CD4-positive, alpha-beta T cell (primary cell): ENCODE measurements around the gene INO80. TPM values are rescaled to one million over a fixed set of nuclear protein-coding genes. Genes with fewer than 3 reads are reported as not detected.

ENCODE experiments used
- ATAC-seq: fragments of 200-7000 bp; cut with Tn5 transposase; one replicate; pipeline ENCODE4 v1.10.0; 2022; ENCODE audit warnings: mild to moderate bottlenecking; ENCODE audit not compliant: poor library complexity
- CTCF ChIA-PET: fragments of 350-600 bp; sonication (Branson Sonifier 250); formaldehyde crosslinking; loops from one replicate; lab custom pipeline; 2021; ENCODE audit warnings: antibody characterized with exemption, inconsistent platforms; lab: Charles Lee
- POLR2A ChIA-PET: fragments of 350-600 bp; sonication (Branson Sonifier 250); formaldehyde crosslinking; loops from one replicate; lab custom pipeline; 2021; ENCODE audit warnings: antibody characterized with exemption, inconsistent platforms; lab: Charles Lee
- DNase-seq, 14 experiments: peaks; one replicate each; pipeline ENCODE4 v3.0.0-alpha.2; 2013 to 2020; ENCODE audit warnings: mixed read lengths in 2 of 14
- H3K27ac ChIP-seq, 2 donors: one replicate each; pipeline versions ENCODE4 v1.5.1 to v1.7.0; 2013; ENCODE audit warnings: low read length in 2 of 2, low read depth in 1 of 2, mild to moderate bottlenecking in 1 of 2
- H3K27me3 ChIP-seq, 2 experiments: 1 replicate in 1 of 2; 2 replicates in 1 of 2; pipeline versions ENCODE4 v1.6.1 to v1.7.0; 2013; ENCODE audit warnings: low read length in 2 of 2, control low read depth in 1 of 2, mild to moderate bottlenecking in 1 of 2, moderate library complexity in 1 of 2; ENCODE audit not compliant: insufficient read depth in 2 of 2, control insufficient read depth in 1 of 2
- H3K36me3 ChIP-seq: one replicate; pipeline ENCODE4 v1.6.1; 2013; ENCODE audit warnings: low read length, control low read depth; ENCODE audit not compliant: insufficient read depth
- H3K4me1 ChIP-seq: one replicate; pipeline ENCODE4 v1.6.1; 2013; ENCODE audit warnings: low read length, control low read depth; ENCODE audit not compliant: insufficient read depth
- H3K4me3 ChIP-seq: one replicate; pipeline ENCODE4 v1.5.1; 2013; ENCODE audit warnings: mild to moderate bottlenecking, low read length, moderate library complexity
- H3K9me3 ChIP-seq, 2 experiments: 1 replicate in 1 of 2; 2 replicates in 1 of 2; pipeline versions ENCODE4 v1.6.1 to v1.7.0; 2013; ENCODE audit warnings: low read length in 2 of 2, mild to moderate bottlenecking in 2 of 2, control low read depth in 1 of 2, moderate library complexity in 1 of 2; ENCODE audit not compliant: control insufficient read depth in 1 of 2, insufficient read depth in 1 of 2
- H3K27ac Mint-ChIP-seq: one replicate; pipeline ENCODE4 v1.8.0; 2020; ENCODE audit warnings: mixed read lengths
- H3K27me3 Mint-ChIP-seq: one replicate; pipeline ENCODE4 v1.8.0; 2021; ENCODE audit warnings: mixed read lengths
- H3K36me3 Mint-ChIP-seq: one replicate; pipeline ENCODE4 v1.8.0; 2021; ENCODE audit warnings: low read depth, mixed read lengths
- H3K4me1 Mint-ChIP-seq: one replicate; pipeline ENCODE4 v1.8.0; 2021; ENCODE audit warnings: low read depth, mixed read lengths
- H3K4me3 Mint-ChIP-seq: one replicate; pipeline ENCODE4 v1.8.0; 2020; ENCODE audit warnings: mild to moderate bottlenecking, mixed read lengths
- H3K9me3 Mint-ChIP-seq: one replicate; pipeline ENCODE4 v1.8.0; 2020; ENCODE audit warnings: mixed read lengths
- CTCF ChIP-seq: fragments of 200-600 bp; IDR thresholded peaks from one replicate; pipeline ENCODE4 v1.8.0; 2022; ENCODE audit warnings: antibody characterized with exemption, mild to moderate bottlenecking
- intact Hi-C, 2 experiments: fragments of 100-400 bp; cut with DNase I in 1 of 2; cut with micrococcal nuclease in 1 of 2; formaldehyde crosslinking; loops; one replicate each; pipeline versions ENCODE4 v1.15.1 to v1.9.0; 2023 to 2025; cut with DNase I, micrococcal nuclease
- total RNA-seq, 174 experiments: library from RNA in 2 of 174; stranded (reverse) in 2 of 174; gene quantifications; one replicate each; pipeline ENCODE4 v1.2.3 and lab custom pipeline; 2021 to 2026

INO80 gene
- total RNA-seq, 2 experiments from 2014 or later = 20.3 to 22.9 TPM

- Mint-ChIP-seq H3K4me3 (no peak overlapping the region), H3K4me1 (peaks cover 9% of the 10 kb centered on the region), H3K27ac (no peak overlapping the region), H3K27me3 (no peaks in the 10 kb centered on the region), H3K9me3 (no peaks in the 10 kb centered on the region), H3K36me3 (peaks cover 54% of the 10 kb centered on the region)
- no peaks in the 10 kb centered on the region for H3K9me3 ChIP-seq
- H3K4me3 ChIP-seq = no peak overlapping the region
- no peaks in the 10 kb centered on the region for H3K4me1 ChIP-seq
- no peak for ATAC-seq
- peaks cover 33% of the 10 kb centered on the region for H3K36me3 ChIP-seq
- intact Hi-C loops = loop anchor here in 1 of 2 experiments (10.0 kb wide), 1 partner anchor 156 kb away; no protein-coding TSS in a partner anchor
- no peak for DNase-seq
- TF ChIP-seq CTCF = no peak
- CTCF ChIA-PET = interaction anchor here (1.0 to 1.4 kb wide), 2 partner anchors 125 to 135 kb away, joined by 3 read pairs; no protein-coding TSS in a partner anchor
- no peak overlapping the region for H3K27ac ChIP-seq
- H3K27me3 ChIP-seq = no peaks in the 10 kb centered on the region
- POLR2A ChIA-PET = no interaction called here
These were observed 87.2 kb downstream of the INO80 start for GRCh38 chr15:41028853-41029252.

- H3K36me3 ChIP-seq = peaks cover 51% of the 10 kb centered on the region
- Mint-ChIP-seq H3K9me3 (no peaks in the 10 kb centered on the region), H3K36me3 (peaks cover 60% of the 10 kb centered on the region), H3K27ac (no peak overlapping the region), H3K27me3 (no peaks in the 10 kb centered on the region), H3K4me1 (no peaks in the 10 kb centered on the region), H3K4me3 (no peak overlapping the region)
- no peaks in the 10 kb centered on the region for H3K9me3 ChIP-seq
- H3K27me3 ChIP-seq = no peaks in the 10 kb centered on the region
- ChIA-PET CTCF (interaction anchor here (5.2 kb wide), 1 partner anchor 121 kb away, joined by 29 read pairs; no protein-coding TSS in a partner anchor), POLR2A (no interaction called here)
- intact Hi-C loops = loop anchor here in 1 of 2 experiments (10.0 kb wide), 1 partner anchor 159 kb away; no protein-coding TSS in a partner anchor
- H3K4me1 ChIP-seq = no peaks in the 10 kb centered on the region
- ATAC-seq (no peak), DNase-seq (no peak)
- TF ChIP-seq CTCF = no peak
- no peak overlapping the region for H3K4me3 ChIP-seq
- no peak overlapping the region for H3K27ac ChIP-seq
These were observed 90.7 kb downstream of the INO80 start for GRCh38 chr15:41025393-41025792.

- no peak overlapping the region for H3K27ac Mint-ChIP-seq
These were observed 91.2 kb downstream of the INO80 start for GRCh38 chr15:41024885-41025284.

More at GRCh38 chr15:41024885-41025284, 91.2 kb downstream of the INO80 start:
- Histone ChIP-seq H3K4me1 (no peaks in the 10 kb centered on the region), H3K27ac (no peak overlapping the region), H3K9me3 (no peaks in the 10 kb centered on the region), H3K4me3 (no peak overlapping the region), H3K36me3 (peaks cover 55% of the 10 kb centered on the region), H3K27me3 (no peaks in the 10 kb centered on the region)
- Mint-ChIP-seq H3K9me3 (no peaks in the 10 kb centered on the region), H3K4me3 (no peak overlapping the region), H3K4me1 (no peaks in the 10 kb centered on the region), H3K36me3 (peaks cover 64% of the 10 kb centered on the region), H3K27me3 (no peaks in the 10 kb centered on the region)
- ChIA-PET CTCF (interaction anchor here (5.2 kb wide), 1 partner anchor 121 kb away, joined by 29 read pairs; no protein-coding TSS in a partner anchor), POLR2A (no interaction called here)
- ATAC-seq = no peak
- no peak for TF ChIP-seq CTCF
- DNase-seq = no peak
- intact Hi-C loops = loop anchor here in 1 of 2 experiments (10.0 kb wide), 1 partner anchor 160 kb away; no protein-coding TSS in a partner anchor
